NCI-H1048 (cell line): ENCODE data around the gene TBC1D10A.

Source experiments
- DNase-seq: peaks from one replicate; lab custom pipeline; 2025; lab: John Stamatoyannopoulos, UW

Gene TBC1D10A, protein sequence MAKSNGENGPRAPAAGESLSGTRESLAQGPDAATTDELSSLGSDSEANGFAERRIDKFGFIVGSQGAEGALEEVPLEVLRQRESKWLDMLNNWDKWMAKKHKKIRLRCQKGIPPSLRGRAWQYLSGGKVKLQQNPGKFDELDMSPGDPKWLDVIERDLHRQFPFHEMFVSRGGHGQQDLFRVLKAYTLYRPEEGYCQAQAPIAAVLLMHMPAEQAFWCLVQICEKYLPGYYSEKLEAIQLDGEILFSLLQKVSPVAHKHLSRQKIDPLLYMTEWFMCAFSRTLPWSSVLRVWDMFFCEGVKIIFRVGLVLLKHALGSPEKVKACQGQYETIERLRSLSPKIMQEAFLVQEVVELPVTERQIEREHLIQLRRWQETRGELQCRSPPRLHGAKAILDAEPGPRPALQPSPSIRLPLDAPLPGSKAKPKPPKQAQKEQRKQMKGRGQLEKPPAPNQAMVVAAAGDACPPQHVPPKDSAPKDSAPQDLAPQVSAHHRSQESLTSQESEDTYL

DNA sequence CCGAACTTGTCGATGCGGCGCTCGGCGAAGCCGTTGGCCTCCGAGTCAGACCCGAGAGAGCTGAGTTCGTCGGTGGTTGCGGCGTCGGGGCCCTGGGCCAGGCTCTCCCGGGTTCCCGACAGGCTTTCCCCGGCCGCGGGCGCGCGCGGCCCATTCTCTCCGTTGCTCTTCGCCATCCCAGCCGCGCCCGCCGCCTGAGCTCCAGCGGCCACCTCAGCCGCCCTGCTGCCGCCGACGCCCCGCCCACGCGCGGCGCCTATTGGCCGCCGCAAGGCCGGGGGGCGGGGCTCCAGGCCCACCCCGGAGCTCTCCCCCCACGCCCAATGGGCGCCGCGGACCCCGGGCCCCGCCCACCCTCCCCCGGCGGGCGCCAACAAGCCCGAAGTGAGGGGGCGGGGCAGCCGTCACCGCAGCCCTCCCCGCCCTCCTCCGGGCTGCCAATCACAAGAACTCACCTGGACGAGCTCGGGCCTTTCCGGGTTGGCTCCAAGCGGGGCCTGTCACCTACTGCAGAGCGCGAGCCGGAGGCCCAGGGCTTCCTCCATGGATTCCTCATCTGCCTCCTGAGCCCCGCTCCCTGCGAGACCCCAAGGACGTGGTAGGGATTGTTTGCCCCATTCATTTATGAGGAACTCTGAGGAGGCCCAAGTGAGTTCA is at the start of gene TBC1D10A:
TSS of gene TBC1D10A (minus strand) at position 236 of the 657 bp plus-strand sequence. CDS start at position 176, 60 bp downstream.
- DNase-seq = peak; percentile 90

DNA sequence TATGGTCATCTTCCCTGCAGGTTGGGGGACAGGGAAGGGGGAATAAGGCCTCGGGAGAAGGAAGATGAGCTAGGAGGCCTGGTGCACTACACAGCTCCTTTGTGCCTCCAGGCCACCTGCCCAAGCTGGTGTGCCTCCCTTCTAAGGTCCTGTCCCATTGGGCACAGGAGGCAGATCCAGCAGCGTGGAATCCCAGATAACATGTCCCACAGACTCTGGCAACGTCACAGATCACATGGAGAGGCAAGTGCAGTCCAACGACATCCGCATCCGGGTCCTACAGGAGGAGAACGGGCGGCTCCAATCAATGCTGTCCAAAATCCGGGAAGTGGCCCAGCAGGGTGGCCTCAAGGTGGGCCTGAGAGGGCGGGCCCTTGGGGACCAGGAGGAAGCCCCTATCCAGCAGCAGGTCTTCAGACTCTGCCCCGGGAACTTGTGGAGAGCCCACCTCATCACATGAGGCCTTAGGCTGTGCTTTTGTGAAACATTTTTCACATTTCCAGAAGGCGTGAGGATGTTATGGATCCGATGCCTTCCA is 48.6 kb upstream of the TBC1D10A start:
- no peak for DNase-seq

DNA sequence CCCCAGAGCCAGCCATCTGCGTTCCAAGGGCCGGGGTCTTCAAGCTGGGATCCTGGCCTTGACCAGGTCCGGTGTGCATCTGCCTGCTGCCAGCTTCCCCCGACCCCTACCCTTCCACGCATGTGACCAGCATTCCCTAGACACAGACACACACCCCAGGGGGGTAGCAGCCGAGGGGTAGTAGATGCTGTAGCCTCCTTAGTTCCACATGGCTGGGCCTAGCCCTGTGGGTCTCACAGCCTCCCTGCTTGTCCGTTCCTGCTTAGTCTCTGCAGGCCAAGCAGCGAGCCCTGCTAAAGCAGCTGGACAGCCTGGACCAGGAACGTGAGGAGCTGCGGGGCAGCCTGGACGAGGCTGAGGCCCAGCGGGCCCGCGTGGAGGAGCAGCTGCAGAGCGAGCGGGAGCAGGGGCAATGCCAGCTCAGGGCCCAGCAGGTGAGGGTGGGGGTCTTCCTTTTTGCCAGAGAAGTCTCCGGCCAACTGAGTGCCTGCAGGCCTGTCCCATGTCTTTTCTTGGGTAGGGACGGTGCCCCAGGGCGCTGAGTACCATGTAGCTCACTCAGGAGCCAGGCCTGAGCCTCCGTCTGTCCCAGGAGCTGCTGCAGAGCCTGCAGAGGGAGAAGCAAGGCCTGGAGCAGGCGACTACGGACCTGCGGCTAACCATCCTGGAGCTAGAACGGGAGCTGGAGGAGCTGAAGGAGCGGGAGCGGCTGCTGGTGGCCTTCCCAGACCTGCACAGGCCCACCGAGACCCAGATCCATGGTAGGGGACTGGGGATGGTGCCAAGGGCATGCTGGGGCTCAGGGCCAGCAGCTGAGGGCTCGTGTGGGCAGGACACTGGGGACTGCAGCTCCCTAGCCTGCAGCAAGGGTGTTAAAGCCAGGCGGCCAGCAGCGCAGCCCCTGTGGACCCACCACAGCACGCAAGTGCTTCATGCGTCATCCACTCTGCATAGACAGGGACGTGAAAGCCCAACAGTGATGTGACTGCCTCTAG is 46.9 kb upstream of the TBC1D10A start:
- DNase-seq = no peak

DNA sequence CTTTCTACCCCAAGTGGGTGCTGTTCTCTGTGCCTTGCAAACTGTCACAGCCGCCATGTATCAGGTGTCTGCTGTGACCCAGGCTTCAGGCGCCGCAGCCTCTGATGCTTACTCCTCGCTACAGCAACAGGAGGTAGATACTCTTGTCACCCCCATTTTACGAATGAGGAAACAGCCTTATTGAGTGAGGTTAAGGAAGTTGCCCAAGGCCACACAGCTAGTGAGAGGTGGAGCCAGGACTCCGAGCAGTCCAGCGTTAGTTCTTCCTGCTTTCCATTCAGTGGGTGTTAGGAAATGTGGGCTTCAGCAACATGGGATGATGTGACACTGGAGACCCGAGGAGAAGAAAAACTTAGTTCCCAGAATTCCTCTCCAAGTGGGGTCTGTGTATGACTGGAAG is 46.2 kb upstream of the TBC1D10A start:
- no peak for DNase-seq

DNA sequence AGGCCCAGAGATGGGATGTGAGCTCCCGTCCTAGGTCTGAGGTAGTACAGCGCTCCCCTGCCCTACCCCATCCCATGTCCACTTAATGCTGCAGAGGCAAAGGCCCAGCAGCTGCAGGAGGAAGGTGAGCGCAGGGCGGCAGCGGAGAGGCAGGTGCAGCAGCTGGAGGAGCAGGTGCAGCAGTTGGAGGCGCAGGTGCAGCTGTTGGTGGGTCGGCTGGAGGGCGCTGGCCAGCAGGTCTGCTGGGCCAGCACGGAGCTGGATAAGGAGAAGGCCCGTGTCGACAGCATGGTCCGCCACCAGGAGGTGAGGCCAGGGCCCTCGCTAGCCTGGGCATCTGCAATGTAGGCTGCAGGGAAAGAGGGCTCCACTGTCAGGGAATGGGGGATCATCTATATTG is 45.2 kb upstream of the TBC1D10A start:
- no peak for DNase-seq

DNA sequence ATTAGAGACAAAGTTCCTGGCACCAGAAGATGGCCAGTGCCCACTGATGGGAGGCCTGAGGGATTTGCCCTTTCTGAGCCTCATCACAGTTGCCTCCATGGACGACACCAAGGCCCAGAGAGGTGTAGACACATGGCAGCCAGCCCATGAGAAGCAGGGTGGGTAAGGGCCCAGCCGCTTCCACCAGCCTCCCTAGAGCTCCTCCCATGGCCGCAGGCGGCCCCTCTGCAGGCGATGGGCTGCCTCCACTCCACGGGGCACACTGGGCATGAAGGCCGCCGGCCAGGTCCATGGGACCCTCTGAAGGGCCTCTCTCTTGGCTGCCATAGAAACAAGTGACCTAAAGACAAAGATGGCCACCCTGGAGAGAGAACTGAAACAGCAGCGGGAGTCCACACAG is 44.6 kb upstream of the TBC1D10A start:
- DNase-seq = no peak

DNA sequence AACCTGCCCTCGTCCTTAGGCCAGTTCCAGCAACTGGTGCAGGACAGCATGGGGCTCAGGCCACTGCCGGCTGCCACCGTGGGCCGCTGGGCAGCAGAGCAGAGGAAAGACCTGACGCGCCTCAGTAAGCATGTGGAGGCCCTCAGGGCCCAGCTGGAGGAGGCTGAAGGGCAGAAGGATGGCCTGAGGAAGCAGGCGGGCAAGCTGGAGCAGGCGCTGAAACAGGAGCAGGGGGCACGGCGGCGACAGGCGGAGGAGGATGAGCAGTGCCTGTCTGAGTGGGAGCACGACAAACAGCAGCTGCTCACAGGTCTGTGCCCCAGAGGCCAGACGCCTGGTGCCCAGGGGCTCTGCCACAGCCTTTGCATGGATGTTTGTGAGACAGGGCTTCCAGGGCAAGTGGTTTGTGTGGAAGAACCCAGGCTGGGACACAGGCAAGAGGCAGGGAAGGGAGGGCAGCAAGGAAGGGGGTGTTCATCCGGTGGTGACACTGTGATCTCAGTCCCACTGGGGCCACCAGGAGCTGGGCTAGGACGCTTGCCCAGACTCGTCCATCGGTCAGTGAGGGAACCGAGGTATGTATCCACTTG is 44.0 kb upstream of the TBC1D10A start:
- DNase-seq = no peak

DNA sequence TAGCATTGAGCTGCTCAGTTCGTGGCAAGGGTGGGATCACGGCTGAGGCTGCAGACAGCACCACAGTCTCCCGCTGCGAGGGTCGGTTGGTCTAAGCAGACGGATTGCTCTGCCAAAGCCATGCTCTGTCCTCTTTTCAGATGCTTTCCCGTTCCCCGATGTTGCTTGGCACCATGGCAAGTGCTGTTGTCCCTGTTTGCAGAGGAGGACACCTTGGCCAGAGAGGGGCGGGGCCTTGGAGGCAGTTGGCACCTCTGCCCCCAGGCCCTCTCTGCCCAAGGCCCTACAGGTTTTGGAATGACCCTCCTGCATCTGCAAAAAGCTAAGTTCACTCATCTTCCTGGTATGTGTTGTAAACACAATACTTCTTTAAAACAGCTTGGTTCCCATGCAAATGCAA is 41.7 kb upstream of the TBC1D10A start:
- no peak for DNase-seq

DNA sequence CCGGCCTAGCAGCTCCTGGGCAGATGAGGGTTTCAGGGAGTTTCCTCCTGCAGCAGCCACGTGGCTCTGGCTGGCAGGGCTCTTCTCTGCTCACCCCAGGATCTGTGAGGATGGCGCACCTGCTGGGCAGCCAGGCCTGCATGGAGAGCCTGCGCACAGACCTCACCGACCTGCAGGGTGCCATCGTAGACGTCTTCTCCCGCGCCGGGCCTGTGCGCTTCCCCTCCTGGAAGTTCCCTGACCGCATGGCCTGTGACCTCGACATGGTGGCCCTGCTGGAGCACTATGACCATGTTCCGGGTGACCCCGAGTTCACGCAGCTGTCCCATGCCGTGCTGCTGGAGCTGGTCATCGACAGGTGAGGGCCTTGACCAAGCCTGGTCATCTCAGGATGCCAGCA is 39.1 kb upstream of the TBC1D10A start:
- no peak for DNase-seq

DNA sequence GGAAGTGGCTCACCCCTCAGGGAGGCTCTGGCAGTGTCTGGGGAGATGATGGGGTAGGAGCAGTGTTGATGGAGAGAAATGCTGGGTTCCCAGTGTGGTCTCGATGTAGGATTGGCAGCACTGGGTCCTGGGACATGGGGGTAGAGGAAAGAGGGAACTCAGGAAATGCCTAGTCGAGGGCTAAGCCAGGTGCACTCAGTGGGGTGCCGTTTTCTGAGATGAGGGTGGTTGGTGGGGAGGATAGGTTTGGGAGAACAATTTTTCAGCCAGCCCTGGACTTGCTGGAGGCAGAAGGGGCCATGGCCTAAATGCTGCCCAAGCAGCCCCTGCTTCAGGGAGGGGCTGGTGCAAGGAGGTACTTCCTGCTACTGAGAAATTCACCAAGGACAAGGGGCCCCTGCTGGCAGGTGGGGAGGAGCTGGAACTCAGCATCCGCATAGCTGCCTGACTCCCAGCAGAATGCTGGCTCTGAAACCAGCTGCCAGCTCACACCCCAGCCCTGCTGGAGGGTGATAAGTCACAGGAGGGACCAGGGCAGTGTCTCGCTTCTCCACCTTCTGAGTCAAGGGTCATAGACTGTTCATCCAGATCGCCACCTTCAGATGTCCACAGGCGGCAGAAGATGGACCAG is 36.0 kb upstream of the TBC1D10A start:
- no peak for DNase-seq

DNA sequence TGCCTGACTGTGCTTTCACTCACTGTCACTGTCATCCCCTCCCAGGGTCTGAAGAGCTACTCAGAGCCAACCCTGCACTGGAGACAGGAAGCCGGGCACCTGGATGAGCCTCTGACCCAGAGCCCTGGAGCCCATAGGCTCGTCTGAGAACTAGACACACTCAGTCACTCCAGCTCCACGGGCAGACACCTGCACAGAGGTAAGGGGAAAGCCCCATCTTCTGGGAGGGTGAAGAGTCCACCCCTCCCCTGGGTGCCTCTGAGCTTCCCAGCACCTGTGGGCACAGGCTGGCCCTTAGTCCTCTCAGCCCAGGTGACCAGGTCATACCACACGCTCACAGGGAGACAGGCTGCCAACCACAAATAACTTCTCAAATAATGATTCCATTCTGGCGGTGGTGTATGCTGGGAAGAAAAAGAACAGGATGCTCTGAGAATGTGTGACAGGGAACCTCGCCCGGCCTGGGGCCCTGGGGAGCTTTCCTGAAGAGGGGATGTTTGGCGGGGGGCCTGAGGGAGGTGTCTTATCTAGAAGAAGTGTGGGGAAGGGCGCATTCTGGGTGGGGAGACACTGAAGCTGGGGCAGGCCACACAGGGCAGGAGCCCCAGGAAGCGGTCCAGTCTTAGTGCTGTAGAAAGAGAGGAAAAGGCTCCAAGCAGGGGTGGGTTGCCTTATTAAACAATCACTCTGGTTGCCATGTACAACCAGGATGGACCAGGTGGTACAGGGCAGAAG is 35.3 kb upstream of the TBC1D10A start:
- no peak for DNase-seq

DNA sequence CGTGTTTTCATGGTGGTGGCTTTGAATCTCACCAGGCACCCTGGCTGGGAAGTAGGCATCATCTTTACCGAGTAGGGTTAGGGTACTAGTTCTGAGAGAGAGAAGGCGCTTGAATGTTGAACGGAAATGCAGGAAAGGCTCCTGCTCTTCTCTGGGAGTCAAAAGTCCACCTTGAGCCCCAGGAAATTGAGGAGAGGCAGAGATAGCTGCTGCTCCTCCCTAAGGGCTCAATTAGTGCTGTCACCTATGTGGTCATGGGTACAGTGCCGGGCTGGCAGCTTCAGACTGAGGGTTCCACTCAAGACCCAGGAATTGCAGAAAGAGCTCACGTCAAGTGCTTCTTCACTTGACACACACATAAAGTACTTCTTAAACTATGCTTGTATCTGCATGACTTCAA is 31.8 kb upstream of the TBC1D10A start:
- no peak for DNase-seq

DNA sequence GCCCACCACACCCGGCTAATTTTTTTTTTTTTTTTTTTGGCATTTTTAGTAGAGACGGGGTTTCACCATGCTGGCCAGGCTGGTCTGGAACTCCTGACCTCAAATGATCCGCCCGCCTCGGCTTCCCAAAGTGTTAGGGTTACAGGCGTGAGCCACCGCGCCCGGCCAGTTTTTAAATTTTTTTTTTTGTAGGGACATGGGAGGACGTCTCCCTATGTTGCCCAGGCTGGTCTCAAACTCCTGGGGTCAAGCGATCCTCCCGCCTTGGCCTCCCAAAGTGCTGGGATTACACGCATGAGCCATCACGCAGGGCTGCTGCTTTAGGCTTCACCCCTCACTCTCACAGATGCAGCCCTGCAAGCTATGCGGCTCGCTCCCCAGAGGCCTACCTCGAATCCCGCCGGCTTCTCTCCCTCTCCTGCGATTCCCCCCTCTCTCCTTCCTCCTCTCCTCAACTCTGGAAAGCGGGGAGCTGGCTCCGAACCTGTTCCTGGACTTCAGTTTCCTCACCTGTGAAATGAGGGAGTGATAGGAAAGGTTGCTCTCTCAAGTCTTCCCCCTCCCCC is 31.0 kb upstream of the TBC1D10A start:
- no peak for DNase-seq

DNA sequence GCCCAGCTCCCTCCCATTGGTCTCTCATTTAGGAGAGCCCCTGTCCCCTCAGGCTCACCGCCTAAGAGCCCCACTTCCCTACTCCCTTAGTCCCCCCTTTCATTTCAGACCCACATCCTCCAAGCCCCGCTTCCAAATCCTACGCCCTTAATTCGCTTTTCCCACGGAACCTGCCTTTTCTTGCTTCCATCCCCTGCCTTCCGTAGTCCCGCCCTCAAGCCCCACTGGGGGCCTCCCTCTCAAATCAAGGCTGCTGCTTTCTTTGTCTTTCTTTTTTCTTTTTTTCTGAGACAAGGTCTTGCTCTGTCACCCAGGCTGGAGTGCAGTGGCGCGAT is 30.5 kb upstream of the TBC1D10A start:
- DNase-seq = no peak

DNA sequence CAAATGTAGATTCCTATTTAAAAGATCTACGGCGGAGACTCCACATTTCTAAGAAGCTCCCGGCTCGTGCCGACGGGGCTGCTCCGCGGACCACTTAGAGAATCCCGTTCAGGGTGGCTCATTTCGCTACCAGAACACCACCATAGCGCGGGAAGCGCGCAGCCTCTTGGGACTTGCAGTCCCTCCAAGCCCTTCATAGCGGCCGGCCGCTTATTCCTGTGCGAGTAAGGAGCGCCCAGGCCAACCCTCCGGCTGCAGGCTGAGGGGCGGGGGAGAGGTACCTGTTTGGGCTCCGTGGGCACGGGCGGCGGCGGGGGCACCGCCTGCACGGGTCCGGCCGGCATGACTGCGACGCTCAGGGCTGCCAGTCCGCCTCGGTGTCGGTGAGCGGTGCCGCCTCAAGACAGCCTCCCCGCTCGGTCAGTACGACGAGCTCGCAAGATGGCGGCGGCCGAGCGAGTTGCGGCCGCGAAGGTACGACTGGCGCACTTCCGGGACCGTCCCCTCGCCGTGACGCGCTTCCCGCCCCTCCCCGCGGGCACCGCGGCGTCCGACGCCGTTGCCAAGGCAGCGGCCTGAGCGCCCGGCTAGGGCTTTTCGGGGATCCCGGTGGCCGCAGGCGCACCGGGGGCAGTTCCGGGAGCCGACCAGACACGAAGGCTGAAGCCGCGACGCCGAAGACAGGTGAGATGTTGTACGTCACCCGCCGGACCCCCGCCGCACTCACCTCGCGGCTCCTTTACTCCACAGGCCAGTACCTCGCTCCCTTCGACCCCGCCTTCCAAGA is 29.9 kb upstream of the TBC1D10A start, which contains the start of the genes CCDC157 and SF3A1:
TSS of gene CCDC157 (plus strand) at position 559 of the 787 bp plus-strand sequence. CDS start 8,994 bp downstream, outside the sequence.
TSS of gene SF3A1 (minus strand) at position 446 of the 787 bp plus-strand sequence. CDS start at position 344, 102 bp downstream.
- peak; percentile 71 for DNase-seq

DNA sequence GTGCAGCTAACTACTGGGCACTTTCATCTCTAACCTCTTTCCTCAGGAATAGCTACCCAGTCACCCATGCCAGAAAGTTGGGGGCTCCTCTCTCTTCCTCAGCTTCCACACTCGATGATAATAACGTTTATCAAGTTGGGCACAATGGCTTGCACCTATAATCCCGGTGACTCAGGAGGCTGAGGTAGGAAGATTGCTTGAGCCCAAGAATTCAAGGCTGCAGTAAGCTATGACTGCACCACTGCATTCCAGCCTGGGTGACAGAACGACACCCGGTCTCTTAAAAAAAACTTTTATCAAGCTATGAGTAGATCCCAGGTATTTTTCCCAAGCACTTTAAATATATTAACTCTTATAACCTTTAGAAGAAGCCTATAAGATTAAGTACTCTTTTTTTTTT is 27.9 kb upstream of the TBC1D10A start:
- DNase-seq = no peak

DNA sequence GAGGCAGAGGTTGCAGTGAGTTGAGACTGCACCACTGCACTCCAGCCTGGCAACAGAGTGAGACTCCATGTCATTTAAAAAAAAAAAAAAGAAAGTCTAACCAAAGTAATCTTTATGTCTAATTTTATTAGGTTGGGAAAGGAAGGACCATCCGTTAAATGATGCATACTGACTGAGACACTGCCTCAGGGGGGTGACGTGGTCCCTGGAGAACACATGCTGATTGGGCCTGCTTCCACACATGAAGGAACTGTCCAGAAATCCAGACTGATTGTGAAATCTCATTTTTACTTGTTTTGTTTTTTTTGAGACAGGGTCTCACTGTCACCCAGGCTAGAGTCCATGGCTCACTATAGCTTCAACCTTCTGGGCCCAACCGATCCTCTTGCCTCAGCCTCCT is 24.5 kb upstream of the TBC1D10A start:
- DNase-seq = no peak

DNA sequence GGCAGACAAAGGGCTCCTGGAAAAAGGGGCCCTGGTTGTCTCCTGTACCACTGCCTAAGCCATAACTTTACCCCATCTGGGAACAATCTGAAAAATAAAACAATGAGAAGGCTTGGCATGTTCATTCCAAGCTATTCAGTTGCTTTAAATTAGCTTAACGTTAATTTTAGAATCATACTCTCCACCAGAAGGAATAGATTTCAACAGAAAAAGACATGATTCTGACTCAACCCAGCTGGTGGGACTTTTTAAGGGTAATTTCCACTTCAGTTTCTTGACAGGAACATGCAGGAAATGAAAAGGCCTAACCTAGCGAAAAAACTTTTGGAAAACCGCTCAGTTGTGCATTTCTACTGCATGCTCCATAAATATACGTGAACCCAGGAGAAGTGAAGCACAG is 22.1 kb upstream of the TBC1D10A start:
- no peak for DNase-seq

DNA sequence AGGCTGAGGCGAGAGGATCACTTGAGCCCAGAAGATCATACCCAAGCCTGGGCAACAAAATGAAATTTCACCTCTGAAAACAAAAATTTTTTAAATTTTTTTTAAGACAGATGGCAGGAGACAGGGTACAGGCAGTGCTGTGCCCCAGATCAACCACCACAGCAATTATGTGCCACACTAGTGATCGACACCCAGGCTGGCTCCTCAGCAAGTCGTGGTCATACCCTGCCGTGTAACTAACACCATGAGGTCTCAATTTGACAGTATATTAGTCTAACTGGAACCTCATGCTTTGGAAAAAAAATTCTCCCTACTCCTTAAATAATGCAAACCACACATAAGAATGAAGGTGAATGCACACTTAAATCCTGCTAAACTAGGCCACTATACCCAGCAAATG is 21.7 kb upstream of the TBC1D10A start:
- DNase-seq = no peak
